K562 (cell line): Measurements from ENCODE around the gene GSTT2B. TPM values are rescaled to one million over a fixed set of nuclear protein-coding genes. Genes with fewer than 3 reads are reported as not detected.
"Not testable (repeated sequence)": the region's sequence is repeated elsewhere in the genome, so short reads cannot be mapped to it uniquely, and the experiment has no call there.

ENCODE experiments used
- ATAC-seq: fragments of 200-7000 bp; cut with Tn5 transposase; 3 replicates; pipeline ENCODE4 v1.9.1; 2020; ENCODE audit warnings: moderate library complexity
- BruUV-seq: library from RNA; stranded (reverse); fragments of 400-500 nt; replicated peaks from 2 replicates; lab custom pipeline; 2021; lab: Mats Ljungman, UMichigan
- CTCF ChIA-PET: fragments of 300-600 bp; formaldehyde crosslinking; extraction: SDS; loops from one replicate; lab custom pipeline; 2021; ENCODE audit warnings: low intra/inter-chr PET ratio; lab: Yijun Ruan, JAX
- POLR2A ChIA-PET: fragments of 300-600, 350-650 bp; sonication (Branson Sonifier 250); formaldehyde crosslinking; extraction: SDS; loops from one replicate; lab custom pipeline; 2021; ENCODE audit warnings: antibody characterized with exemption, inconsistent platforms; lab: Yijun Ruan, JAX
- DNase-seq, 4 experiments: peaks; one replicate each; pipeline versions ENCODE4 v3.0.0 to v3.0.0-alpha.2; 2011 to 2018; ENCODE audit warnings: low spot score in 3 of 4, mixed read lengths in 3 of 4; ENCODE audit errors: extremely low read depth in 1 of 4
- FAIRE-seq: peaks from 2 replicates; lab custom pipeline; 2011; peaks lifted over from hg19 to GRCh38; lab: Jason Lieb, UNC
- H2AFZ ChIP-seq: 2 replicates; pipeline ENCODE4 v1.6.0; 2011; ENCODE audit warnings: low read depth, low read length, control low read depth, inconsistent platforms
- H3K27ac ChIP-seq: fragments of 200-600 bp; 3 replicates; pipeline ENCODE4 v1.8.0; 2011; ENCODE audit warnings: low read depth, mild to moderate bottlenecking, control low read depth, inconsistent platforms, low read length, moderate library complexity, mixed read lengths; ENCODE audit errors: extremely low read depth
- H3K27me3 ChIP-seq, 2 experiments: fragments of 300-600 bp in 1 of 2; 2 replicates in 1 of 2; 3 replicates in 1 of 2; pipeline versions ENCODE4 v1.6.0 to v1.8.0; 2011; ENCODE audit warnings: inconsistent platforms in 2 of 2, low read length in 2 of 2, mild to moderate bottlenecking in 1 of 2, mixed read lengths in 1 of 2, moderate library complexity in 1 of 2; ENCODE audit not compliant: control insufficient read depth in 2 of 2, insufficient read depth in 2 of 2
- H3K36me3 ChIP-seq: fragments of 300-600 bp; 3 replicates; pipeline ENCODE4 v1.8.0; 2011; ENCODE audit warnings: mild to moderate bottlenecking, low read length, inconsistent platforms; ENCODE audit not compliant: control insufficient read depth, insufficient read depth
- H3K4me1 ChIP-seq, 2 experiments: fragments of 200-600 bp in 1 of 2; replicated peaks in 1 of 2; 2 replicates in 1 of 2; 3 replicates in 1 of 2; pipeline versions ENCODE4 v1.5.1 to v1.8.0; 2011; ENCODE audit warnings: inconsistent platforms in 2 of 2, low read length in 2 of 2, mild to moderate bottlenecking in 1 of 2, mixed read lengths in 1 of 2, moderate library complexity in 1 of 2; ENCODE audit not compliant: control insufficient read depth in 2 of 2, insufficient read depth in 2 of 2
- H3K4me2 ChIP-seq: 2 replicates; pipeline ENCODE4 v1.6.1; 2011; ENCODE audit warnings: low read length, control low read depth, inconsistent platforms, mixed read lengths; ENCODE audit not compliant: insufficient read depth
- H3K4me3 ChIP-seq: fragments of 200-600 bp; sonication (generic), shearing (Covaris generic); 2 replicates; pipeline ENCODE4 v1.5.1; 2016; ENCODE audit warnings: control low read depth, inconsistent platforms
- H3K79me2 ChIP-seq: fragments of 200-600 bp; 3 replicates; pipeline ENCODE4 v1.8.0; 2011; ENCODE audit warnings: low read length, inconsistent platforms; ENCODE audit not compliant: control insufficient read depth, insufficient read depth
- H3K9ac ChIP-seq, 2 experiments: 2 replicates each; pipeline versions ENCODE4 v1.6.0 to v1.6.1; 2011; ENCODE audit warnings: low read depth in 2 of 2, low read length in 2 of 2, control low read depth in 1 of 2, inconsistent platforms in 1 of 2, mild to moderate bottlenecking in 1 of 2, mixed read lengths in 1 of 2; ENCODE audit not compliant: insufficient read depth in 1 of 2
- H3K9me1 ChIP-seq: one replicate; pipeline ENCODE4 v1.6.0; 2011; ENCODE audit warnings: inconsistent platforms, mild to moderate bottlenecking, low read length, moderate library complexity; ENCODE audit not compliant: control insufficient read depth, insufficient read depth
- H3K9me3 ChIP-seq: replicated peaks from 2 replicates; pipeline ENCODE4 v1.5.1; 2011; ENCODE audit warnings: low read depth, low read length, inconsistent platforms; ENCODE audit not compliant: control insufficient read depth, insufficient read depth
- H4K20me1 ChIP-seq: replicated peaks from 2 replicates; pipeline ENCODE4 v1.6.1; 2011; ENCODE audit warnings: low read length, inconsistent platforms, mixed read lengths; ENCODE audit not compliant: control insufficient read depth, insufficient read depth
- whole genome bisulfite sequencing: fragments of 100-300 bp; shearing (Covaris generic); methylation state at CpG from one replicate; pipeline ENCODE4 v1.1.6; 2016; ENCODE audit warnings: low coverage, mixed read lengths; ENCODE audit not compliant: insufficient coverage; ENCODE audit errors: missing lambda C conversion rate; 5-methylcytosine and 5-hydroxymethylcytosine counted together
- in situ Hi-C: fragments of 300-500 bp; cut with MboI; formaldehyde crosslinking; loops from 4 replicates; pipeline ENCODE4 v1.15.0; 2018; ENCODE audit warnings: inconsistent platforms, mixed read lengths
- intact Hi-C: fragments of 100-400 bp; cut with micrococcal nuclease; formaldehyde crosslinking; loops from 2 replicates; pipeline ENCODE4 v1.14.2; 2022
- polyA plus RNA-seq, 8 experiments: library from polyadenylated mRNA; depleted of rRNA in 4 of 8; stranded (reverse) in 5 of 8; unstranded in 3 of 8; fragments of >200 nt; fragmentation: Nextera tagmentation in 2 of 8; fragmentation: Illumina TruSeq in 1 of 8; extraction: Ambion mirVana in 2 of 8; extraction: Trizol in 1 of 8; gene quantifications; 2 replicates each; pipeline versions ENCODE4 v1.2.1 to v1.2.3, GENCODE V29; 2011 to 2014; ENCODE audit warnings: inconsistent platforms in 1 of 8, missing spikeins in 1 of 8
- total RNA-seq, 7 experiments: library from RNA; depleted of rRNA in 6 of 7; stranded (reverse); fragments of >200 nt in 6 of 7; fragmentation: Illumina TruSeq in 2 of 7; extraction: Trizol in 2 of 7; gene quantifications; 2 replicates each; pipeline versions ENCODE4 v1.2.1 to v1.2.3, GENCODE V29; 2011 to 2021; ENCODE audit warnings: low replicate concordance in 1 of 7

Gene GSTT2B
- total and polyA plus RNA-seq, 9 of the 15 experiments (the other 6 are each of a cell fraction or from before 2014, with no cell fraction given): not detected

- H2AFZ ChIP-seq, in situ Hi-C loops, DNase-seq, H3K9me1 ChIP-seq, CTCF ChIA-PET, H4K20me1 ChIP-seq, H3K27me3 ChIP-seq, POLR2A ChIA-PET, H3K4me1 ChIP-seq, H3K9ac ChIP-seq, H3K27ac ChIP-seq, BruUV-seq, intact Hi-C loops, H3K79me2 ChIP-seq, ATAC-seq, H3K36me3 ChIP-seq, FAIRE-seq, H3K4me2 ChIP-seq, H3K4me3 ChIP-seq, H3K9me3 ChIP-seq: not testable (repeated sequence)
- no CpG with 5 or more reads among the region's 4 CpGs for WGBS
Observed at GRCh38 chr22:23986538-23987178, 25.7 kb upstream of the GSTT2B start.

DNA sequence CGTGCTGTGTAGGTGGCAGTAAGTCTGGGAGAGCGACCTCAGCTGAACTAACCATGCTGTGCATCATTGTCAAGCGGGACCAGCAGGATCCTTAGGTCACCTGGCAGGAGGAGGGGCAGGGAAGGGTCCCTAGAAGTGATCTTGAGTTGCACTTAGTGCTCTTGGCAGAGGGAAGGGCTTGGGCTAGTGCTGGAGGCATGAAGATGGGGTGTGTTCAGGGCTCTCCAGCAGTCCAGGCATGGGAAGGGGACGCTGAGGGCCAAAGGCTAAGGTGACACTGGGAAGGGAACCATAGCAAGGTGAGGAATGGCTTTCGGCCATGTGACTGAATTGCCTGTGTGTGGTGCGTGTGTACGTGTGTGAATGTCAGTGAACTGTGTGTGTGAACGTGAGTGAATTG is 25.1 kb upstream of the GSTT2B start:
- H2AFZ ChIP-seq, intact Hi-C loops, H3K4me1 ChIP-seq, ATAC-seq, H3K4me3 ChIP-seq, in situ Hi-C loops, DNase-seq, H3K27me3 ChIP-seq, BruUV-seq, H3K9me3 ChIP-seq, H4K20me1 ChIP-seq, FAIRE-seq, H3K9ac ChIP-seq, H3K9me1 ChIP-seq, H3K4me2 ChIP-seq, CTCF ChIA-PET, POLR2A ChIA-PET, H3K36me3 ChIP-seq, H3K27ac ChIP-seq, H3K79me2 ChIP-seq: not testable (repeated sequence)
- no CpG with 5 or more reads among the region's 8 CpGs for WGBS
